HepG2 (cell line): Measurements from ENCODE around the gene KIFAP3. TPM values are rescaled to one million over a fixed set of nuclear protein-coding genes. Genes with fewer than 3 reads are reported as not detected.
A peak's percentile ranks its signal among the peaks of the same experiment; 100 is the strongest.

ENCODE experiments used
- AGO2 ChIP-seq: fragments of 200-400 bp; formaldehyde crosslinking; optimal IDR thresholded peaks from 2 replicates; pipeline ENCODE3; 2017; ENCODE audit warnings: mild to moderate bottlenecking, low read depth, low read length, moderate library complexity
- AKAP8 ChIP-seq: sonication (generic); formaldehyde crosslinking; IDR thresholded peaks from 2 replicates; pipeline ENCODE4 v1.5.1; 2020; ENCODE audit warnings: mild to moderate bottlenecking, missing genetic modification reagents
- HCFC1 ChIP-seq: fragments of 150-350 bp; IDR thresholded peaks from 2 replicates; pipeline ENCODE4 v1.6.1; 2014; ENCODE audit warnings: low read depth, low read length
- JUN ChIP-seq: sonication (generic); formaldehyde crosslinking; IDR thresholded peaks from 2 replicates; pipeline ENCODE4 v1.4.0; 2020; ENCODE audit warnings: mild to moderate bottlenecking, missing genetic modification reagents
- MED13 ChIP-seq: sonication (generic); formaldehyde crosslinking; IDR thresholded peaks from 2 replicates; pipeline ENCODE4 v1.5.0; 2020; ENCODE audit warnings: missing genetic modification reagents
- MTA3 ChIP-seq: sonication (generic); formaldehyde crosslinking; IDR thresholded peaks from 2 replicates; pipeline ENCODE4 v1.4.0; 2020; ENCODE audit warnings: missing genetic modification reagents
- NCOR1 ChIP-seq: fragments of 200-600 bp; sonication (generic); IDR thresholded peaks from 2 replicates; pipeline ENCODE4 v1.7.0; 2017; ENCODE audit warnings: antibody characterized with exemption, low read length, borderline replicate concordance
- PATZ1 ChIP-seq: sonication (generic); formaldehyde crosslinking; IDR thresholded peaks from 2 replicates; pipeline ENCODE4 v1.4.0; 2020; ENCODE audit warnings: missing genetic modification reagents
- RORA ChIP-seq: sonication (generic); formaldehyde crosslinking; IDR thresholded peaks from 2 replicates; pipeline ENCODE4 v1.5.0; 2020; ENCODE audit warnings: mild to moderate bottlenecking, missing genetic modification reagents, moderate library complexity
- SRY ChIP-seq: sonication (generic); formaldehyde crosslinking; IDR thresholded peaks from 2 replicates; pipeline ENCODE4 v1.8.0; 2022; ENCODE audit warnings: mild to moderate bottlenecking, missing genetic modification reagents
- STAT6 ChIP-seq: sonication (generic); formaldehyde crosslinking; IDR thresholded peaks from 2 replicates; pipeline ENCODE4 v1.4.0; 2020; ENCODE audit warnings: missing genetic modification reagents, mild to moderate bottlenecking, borderline replicate concordance
- THRA ChIP-seq: sonication (generic); formaldehyde crosslinking; IDR thresholded peaks from 2 replicates; pipeline ENCODE4 v1.4.0; 2020; ENCODE audit warnings: missing genetic modification reagents, borderline replicate concordance
- ZFP91 ChIP-seq: sonication (generic); formaldehyde crosslinking; IDR thresholded peaks from 2 replicates; pipeline ENCODE4 v1.9.0; 2022; ENCODE audit warnings: missing genetic modification reagents, mild to moderate bottlenecking, borderline replicate concordance
- ZKSCAN1 ChIP-seq: fragments of 150-350 bp; IDR thresholded peaks from 2 replicates; pipeline ENCODE4 v1.6.1; 2014; ENCODE audit warnings: low read length
- ZMYM2 ChIP-seq: sonication (generic); formaldehyde crosslinking; IDR thresholded peaks from 2 replicates; pipeline ENCODE4 v1.8.0; 2022; ENCODE audit warnings: mild to moderate bottlenecking, missing genetic modification reagents
- ZNF180 ChIP-seq: sonication (generic); formaldehyde crosslinking; IDR thresholded peaks from 2 replicates; pipeline ENCODE4 v1.4.0; 2020; ENCODE audit warnings: low read depth, missing genetic modification reagents, borderline replicate concordance
- ZNF251 ChIP-seq: sonication (generic); formaldehyde crosslinking; IDR thresholded peaks from 2 replicates; pipeline ENCODE4 v1.9.0; 2021; ENCODE audit warnings: mild to moderate bottlenecking, missing genetic modification reagents
- ZNF343 ChIP-seq: sonication (generic); formaldehyde crosslinking; IDR thresholded peaks from 2 replicates; pipeline ENCODE4 v1.4.0; 2020; ENCODE audit warnings: mild to moderate bottlenecking, missing genetic modification reagents
- ZNF510 ChIP-seq: sonication (generic); formaldehyde crosslinking; IDR thresholded peaks from 2 replicates; pipeline ENCODE4 v1.4.0; 2020; ENCODE audit warnings: low read depth, mild to moderate bottlenecking, missing genetic modification reagents
- ZNF550 ChIP-seq: sonication (generic); formaldehyde crosslinking; IDR thresholded peaks from 2 replicates; pipeline ENCODE4 v1.4.0; 2020; ENCODE audit warnings: mild to moderate bottlenecking, missing genetic modification reagents, borderline replicate concordance
- ZNF749 ChIP-seq: sonication (generic); formaldehyde crosslinking; IDR thresholded peaks from 2 replicates; pipeline ENCODE4 v1.8.0; 2022; ENCODE audit warnings: mild to moderate bottlenecking, missing genetic modification reagents, moderate library complexity, borderline replicate concordance
- ZSCAN20 ChIP-seq: sonication (generic); formaldehyde crosslinking; IDR thresholded peaks from 2 replicates; pipeline ENCODE4 v1.4.0; 2020; ENCODE audit warnings: missing genetic modification reagents, mild to moderate bottlenecking, borderline replicate concordance
- polyA plus RNA-seq, 8 experiments: library from polyadenylated mRNA; depleted of rRNA in 3 of 8; stranded (reverse) in 7 of 8; unstranded in 1 of 8; fragments of >200 nt; fragmentation: Illumina TruSeq in 4 of 8; extraction: Trizol in 4 of 8; gene quantifications; 2 replicates each; pipeline versions ENCODE4 v1.2.1 to v1.2.3, GENCODE V29; 2011 to 2016; ENCODE audit warnings: low read depth in 4 of 8, missing spikeins in 1 of 8, mixed read lengths in 1 of 8; ENCODE audit not compliant: insufficient read depth in 1 of 8
- total RNA-seq, 5 experiments: library from RNA; depleted of rRNA; stranded (reverse); fragments of >200 nt; fragmentation: Illumina TruSeq; extraction: Trizol; gene quantifications; 2 replicates each; pipeline ENCODE4 v1.2.3, GENCODE V29; 2016; ENCODE audit warnings: low read depth in 1 of 5

The KIFAP3 gene
- total and polyA plus RNA-seq, 2 of the 13 experiments (the other 11 are each of a cell fraction or from before 2014, with no cell fraction given), result 3.4 to 10.0 TPM

GRCh38 chr1:170074250-170075157 lies at the start of gene KIFAP3 (continued):
- TF ChIP-seq STAT6, result no peak
- TF ChIP-seq ZNF550 (CRISPR knock-in tag), result 0 out of 2 replicates have a peak, but pooled peaks have one; percentile 62
- TF ChIP-seq RORA (CRISPR knock-in tag), result no peak
- 0 out of 2 replicates have a peak, but pooled peaks have one; percentile 72 for TF ChIP-seq SRY (CRISPR knock-in tag)
- TF ChIP-seq NCOR1, result no peak
- no peak for TF ChIP-seq MTA3 (CRISPR knock-in tag)
- no peak for TF ChIP-seq ZNF510 (CRISPR knock-in tag)
- TF ChIP-seq ZNF180 (CRISPR knock-in tag), result no peak
- no peak for TF ChIP-seq MED13 (CRISPR knock-in tag)
- no peak for TF ChIP-seq PATZ1 (CRISPR knock-in tag)
- no peak for TF ChIP-seq AKAP8
- TF ChIP-seq ZNF343 (CRISPR knock-in tag), result no peak
- no peak for TF ChIP-seq JUN
- TF ChIP-seq THRA, result no peak
- TF ChIP-seq AGO2, result no peak
- TF ChIP-seq ZKSCAN1, result no peak
- TF ChIP-seq ZMYM2 (CRISPR knock-in tag), result no peak
- TF ChIP-seq ZNF251 (CRISPR knock-in tag), result no peak
- TF ChIP-seq ZNF749 (CRISPR knock-in tag), result no peak
- TF ChIP-seq ZSCAN20 (CRISPR knock-in tag), result no peak
- peak; percentile 76; the same call in 1 of the 2 replicates for TF ChIP-seq ZFP91 (CRISPR knock-in tag)
- TF ChIP-seq HCFC1, result no peak
